Neuron (in vitro differentiated cells): ENCODE data around the gene HOXB7.

Experiments used
- H2AFZ ChIP-seq: one replicate; pipeline ENCODE4 v1.6.1; 2013; ENCODE audit warnings: low read depth, mild to moderate bottlenecking, inconsistent platforms, low read length, moderate library complexity
- H3K27me3 ChIP-seq: one replicate; pipeline ENCODE4 v1.6.1; 2013; ENCODE audit warnings: low read length; ENCODE audit not compliant: insufficient read depth
- H3K36me3 ChIP-seq: one replicate; pipeline ENCODE4 v1.6.1; 2013; ENCODE audit warnings: low read length; ENCODE audit not compliant: insufficient read depth
- H3K4me1 ChIP-seq: one replicate; pipeline ENCODE4 v1.6.1; 2013; ENCODE audit warnings: low read length; ENCODE audit not compliant: insufficient read depth
- H3K4me3 ChIP-seq: 2 replicates; pipeline ENCODE4 v1.5.1; 2013; ENCODE audit warnings: mild to moderate bottlenecking, low read length, moderate library complexity
- H3K9me3 ChIP-seq: one replicate; pipeline ENCODE4 v1.6.1; 2013; ENCODE audit warnings: low read length

HOXB7 gene

DNA sequence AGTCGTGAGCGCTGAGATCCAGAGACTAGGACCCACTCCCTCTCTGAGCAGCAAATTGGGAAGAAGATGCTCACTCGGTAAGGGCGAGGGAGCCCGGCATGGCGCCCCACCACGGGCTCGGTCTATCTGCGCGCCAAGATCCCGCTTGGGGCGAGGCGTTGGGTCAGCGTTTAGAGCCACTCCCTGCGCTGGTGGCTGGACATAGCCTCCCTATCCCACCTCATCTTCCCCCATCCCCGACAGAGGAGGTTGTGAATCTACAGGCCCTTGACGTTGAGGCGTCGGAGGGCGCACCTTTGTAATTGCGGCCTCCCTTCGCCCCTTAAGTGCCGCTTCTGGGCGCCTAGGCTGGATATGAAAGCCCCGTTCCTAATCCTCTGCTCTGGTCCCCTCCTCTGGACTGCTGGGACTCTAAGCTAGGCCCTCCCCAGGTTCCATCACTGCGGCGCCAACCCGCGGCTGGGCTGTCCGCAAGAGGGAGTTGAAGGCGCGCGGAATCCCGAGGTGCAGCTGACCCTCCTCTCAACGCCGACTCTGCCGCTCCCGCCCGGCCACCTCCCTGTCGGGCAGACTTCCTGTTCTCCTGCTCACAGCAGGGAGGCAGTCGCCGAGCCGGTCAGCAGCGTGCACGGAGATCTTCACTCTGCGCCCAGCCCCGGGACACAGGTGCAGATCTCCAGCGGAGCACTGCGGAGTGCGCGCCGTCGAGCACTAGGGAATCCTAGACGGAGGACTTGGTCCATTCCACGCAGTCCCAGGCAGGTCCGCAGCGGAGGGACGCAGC, 31.4 kb upstream of the HOXB7 start:
- Histone ChIP-seq H2AFZ (no peak overlapping the region), H3K4me1 (no peaks in the 10 kb centered on the region), H3K27me3 (peaks cover 99% of the 10 kb centered on the region), H3K9me3 (no peaks in the 10 kb centered on the region), H3K36me3 (no peaks in the 10 kb centered on the region), H3K4me3 (no peak overlapping the region)

DNA sequence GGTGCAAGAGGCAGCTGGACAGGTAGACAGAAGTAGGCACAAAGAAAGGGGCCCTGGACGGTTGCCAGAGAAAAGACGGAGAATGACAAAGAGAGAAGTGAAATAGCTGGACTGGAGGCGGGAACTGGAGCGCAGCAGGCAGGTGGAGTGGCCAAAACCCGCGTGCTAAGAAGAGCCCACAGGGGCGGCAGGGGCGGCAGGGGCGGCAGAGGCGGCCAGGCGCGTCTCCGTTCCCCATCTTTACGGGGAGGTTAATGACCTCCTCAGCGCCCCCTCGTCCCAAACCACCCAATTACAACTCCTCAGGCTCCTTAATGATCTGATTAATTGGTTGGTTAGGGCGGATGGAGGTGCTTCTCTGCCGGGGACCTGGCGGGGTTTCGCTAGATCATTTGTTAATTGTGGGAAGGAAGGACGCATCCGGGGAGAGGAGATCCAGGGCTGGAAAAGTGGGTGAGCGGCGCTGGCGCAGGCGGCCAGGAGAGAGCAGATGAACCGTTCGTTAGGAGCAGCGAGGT, 30.8 kb upstream of the HOXB7 start:
- no peak overlapping the region for H3K4me3 ChIP-seq
- H3K9me3 ChIP-seq: no peaks in the 10 kb centered on the region
- no peaks in the 10 kb centered on the region for H3K36me3 ChIP-seq

DNA sequence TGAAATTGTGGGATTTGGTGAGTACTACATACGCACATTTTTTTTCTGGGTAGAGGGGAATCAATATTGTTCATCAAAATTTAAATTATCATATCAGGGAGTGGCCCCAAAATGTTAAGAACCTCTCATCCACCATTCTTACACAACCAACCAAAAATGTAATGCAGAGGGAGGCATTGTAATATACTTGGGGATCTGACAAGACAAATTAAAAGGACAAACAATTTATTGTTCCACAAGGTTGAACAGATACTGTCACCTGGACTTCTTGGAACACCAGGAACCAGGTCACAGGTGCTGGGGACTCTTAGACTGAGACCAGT, 30.0 kb upstream of the HOXB7 start:
- Histone ChIP-seq H3K27me3 (peaks cover 97% of the 10 kb centered on the region), H3K4me3 (no peak overlapping the region), H3K36me3 (no peaks in the 10 kb centered on the region), H3K9me3 (no peaks in the 10 kb centered on the region), H2AFZ (no peak overlapping the region), H3K4me1 (no peaks in the 10 kb centered on the region)

More for the DNA sequence above, 30.8 kb upstream of the HOXB7 start:
- H3K27me3 ChIP-seq: peaks cover 100% of the 10 kb centered on the region
- no peaks in the 10 kb centered on the region for H3K4me1 ChIP-seq
- no peak overlapping the region for H2AFZ ChIP-seq

DNA sequence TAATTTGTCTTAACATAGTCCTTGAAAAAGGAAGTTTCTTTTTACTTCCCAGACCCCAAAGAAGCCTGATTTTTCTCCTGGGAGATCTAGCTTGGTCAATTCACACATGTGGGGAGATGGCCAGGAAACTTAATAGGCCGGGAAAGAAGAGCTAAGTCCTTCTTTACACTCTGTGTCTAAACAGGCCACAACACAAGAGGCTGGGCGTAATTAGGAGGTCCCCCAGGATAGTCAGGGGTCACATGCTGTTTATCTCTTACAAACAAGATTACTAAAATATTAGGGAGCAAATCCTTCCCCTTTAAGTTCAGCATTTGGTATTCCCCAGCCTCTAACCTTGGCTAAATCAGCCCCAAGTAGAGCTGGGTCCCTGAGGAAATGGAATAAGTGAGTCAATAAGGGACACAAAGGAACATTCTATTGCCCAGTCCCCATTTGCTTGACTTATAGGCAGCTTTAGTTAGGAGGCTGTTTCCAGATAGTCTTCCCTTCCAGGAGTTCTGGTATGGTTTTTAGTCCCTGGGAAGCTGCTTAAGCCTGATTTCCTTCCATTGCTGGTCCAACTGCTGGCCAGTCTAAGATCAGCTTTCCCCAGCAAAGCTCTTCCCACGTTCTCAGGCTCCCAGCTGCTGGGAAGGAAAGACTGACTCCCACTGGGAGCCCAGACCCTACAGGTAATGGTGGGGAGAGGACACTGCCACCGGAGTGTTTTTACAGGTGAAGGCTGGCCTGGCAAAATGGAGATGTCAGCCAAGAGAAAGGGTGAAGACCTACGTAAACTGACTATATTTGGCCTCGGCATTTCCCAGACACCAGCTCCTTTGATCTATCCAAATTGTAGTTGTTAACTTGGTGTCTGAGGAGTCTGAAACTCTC, 29.4 kb upstream of the HOXB7 start:
- H2AFZ ChIP-seq: no peak overlapping the region
- H3K4me1 ChIP-seq: no peaks in the 10 kb centered on the region
- no peaks in the 10 kb centered on the region for H3K9me3 ChIP-seq
- H3K27me3 ChIP-seq: peaks cover 97% of the 10 kb centered on the region
- H3K4me3 ChIP-seq: no peak overlapping the region
- H3K36me3 ChIP-seq: no peaks in the 10 kb centered on the region

DNA sequence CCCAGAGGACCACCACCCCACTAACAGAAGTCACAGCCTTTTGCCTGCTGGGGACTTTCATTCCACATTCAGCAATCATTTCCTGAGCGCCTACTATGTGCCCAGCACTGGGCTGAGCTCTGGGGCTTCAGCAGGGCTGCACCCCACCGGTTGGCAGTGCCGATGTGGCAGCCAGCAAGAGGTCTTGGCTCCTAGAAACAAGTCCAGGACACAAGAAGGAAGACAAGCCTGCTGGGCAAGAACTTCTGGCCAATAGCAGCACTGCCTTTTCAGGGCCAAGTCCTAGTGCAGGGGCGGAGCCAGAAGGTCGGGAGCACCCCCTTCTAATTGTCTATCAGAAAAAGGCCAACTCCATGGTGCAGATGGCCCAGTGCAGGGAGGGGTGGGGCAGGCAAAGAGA, 28.3 kb upstream of the HOXB7 start:
- Histone ChIP-seq H3K4me3 (no peak overlapping the region), H3K9me3 (no peaks in the 10 kb centered on the region), H3K4me1 (no peaks in the 10 kb centered on the region), H2AFZ (no peak overlapping the region), H3K36me3 (no peaks in the 10 kb centered on the region), H3K27me3 (peaks cover 97% of the 10 kb centered on the region)

DNA sequence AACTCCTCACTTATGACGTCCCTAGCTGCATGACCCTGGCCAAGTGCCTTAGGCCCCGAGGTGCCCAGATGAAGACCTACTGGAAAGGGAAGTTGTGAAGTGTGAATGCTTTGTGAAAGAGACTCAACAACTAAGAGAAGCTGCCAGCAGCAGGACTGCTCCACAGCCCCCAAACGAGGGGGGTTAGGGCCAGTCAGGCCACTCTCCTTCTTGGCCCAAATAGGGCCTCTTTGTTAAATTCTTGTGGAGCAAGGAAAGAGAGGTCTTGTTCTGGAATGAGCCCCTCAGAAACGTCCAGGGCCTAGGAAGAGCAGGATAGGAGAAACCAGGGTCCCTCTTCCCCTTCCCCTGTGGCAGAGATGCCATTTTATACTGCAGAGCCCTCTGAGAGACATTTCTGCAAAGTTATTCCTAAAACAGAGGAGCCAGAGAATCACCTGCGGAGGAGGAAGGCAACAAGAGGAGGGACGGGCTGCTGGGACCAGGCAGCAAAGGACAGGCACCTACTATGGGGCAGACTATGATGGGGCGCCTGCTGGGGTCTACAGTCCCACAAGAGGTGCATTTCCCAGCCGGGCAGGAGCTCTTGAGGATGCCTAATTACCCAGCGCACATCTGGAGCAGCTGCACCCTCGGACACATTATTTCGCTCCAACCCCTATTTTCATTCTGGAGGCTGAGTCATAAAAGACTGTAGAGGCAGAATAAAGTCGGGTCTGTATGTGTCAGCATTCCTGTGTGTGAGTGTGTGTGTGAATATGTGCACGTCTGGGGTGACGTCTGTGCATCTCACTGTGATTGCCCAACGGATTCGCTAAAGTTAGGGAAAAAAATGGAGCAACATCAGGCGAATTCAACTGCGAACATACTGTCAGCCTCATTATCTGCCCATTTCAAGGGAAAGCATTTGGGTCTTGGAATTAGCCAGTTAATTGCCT, 26.8 kb upstream of the HOXB7 start:
- Histone ChIP-seq H3K4me3 (no peak overlapping the region), H3K36me3 (no peaks in the 10 kb centered on the region), H2AFZ (no peak overlapping the region), H3K4me1 (no peaks in the 10 kb centered on the region), H3K9me3 (no peaks in the 10 kb centered on the region), H3K27me3 (peaks cover 95% of the 10 kb centered on the region)

DNA sequence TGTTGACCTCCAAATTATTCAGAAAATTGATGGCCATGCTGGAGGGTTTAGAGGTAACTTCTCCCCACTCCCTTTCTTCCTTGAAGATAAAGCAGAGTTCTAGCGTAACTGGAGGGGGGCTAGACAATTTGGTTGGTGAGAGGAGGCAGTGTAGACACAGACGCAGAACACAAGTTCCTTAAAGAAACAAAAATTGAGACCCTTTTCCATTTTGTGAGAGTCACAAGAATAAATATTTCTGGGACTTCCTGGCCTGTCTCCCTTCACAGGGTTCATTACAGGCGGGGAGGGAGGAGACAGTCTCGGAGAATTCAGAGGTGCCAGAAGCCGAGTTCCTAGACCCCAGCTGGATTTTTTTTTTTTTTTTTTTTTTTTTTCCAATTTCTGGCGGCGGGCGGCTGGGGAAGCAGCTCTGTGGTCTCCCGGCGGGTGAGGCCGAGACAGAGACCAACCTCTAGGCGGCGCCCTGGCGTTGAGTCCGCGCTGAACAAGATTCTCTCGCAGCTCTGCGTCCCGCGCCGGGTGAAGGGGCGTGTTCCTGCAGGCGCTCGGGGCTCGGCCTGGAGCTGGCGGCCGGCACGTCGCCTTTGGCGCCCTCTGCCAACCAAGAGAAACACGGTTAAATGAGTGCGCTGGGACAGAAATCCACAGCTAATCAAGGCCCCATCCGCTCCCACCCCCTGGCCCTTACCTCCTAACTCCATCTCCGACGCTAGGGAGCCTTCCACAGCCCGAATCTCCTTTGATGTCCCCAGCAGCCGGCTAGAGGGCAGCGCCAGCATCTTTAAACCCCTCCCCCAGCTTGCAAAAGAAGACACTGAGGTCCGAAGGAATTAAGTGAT, 25.6 kb upstream of the HOXB7 start:
- no peaks in the 10 kb centered on the region for H3K9me3 ChIP-seq
- no peaks in the 10 kb centered on the region for H3K36me3 ChIP-seq
- H3K4me3 ChIP-seq: no peak overlapping the region
- no peak overlapping the region for H2AFZ ChIP-seq
- no peaks in the 10 kb centered on the region for H3K4me1 ChIP-seq
- H3K27me3 ChIP-seq: peaks cover 95% of the 10 kb centered on the region

DNA sequence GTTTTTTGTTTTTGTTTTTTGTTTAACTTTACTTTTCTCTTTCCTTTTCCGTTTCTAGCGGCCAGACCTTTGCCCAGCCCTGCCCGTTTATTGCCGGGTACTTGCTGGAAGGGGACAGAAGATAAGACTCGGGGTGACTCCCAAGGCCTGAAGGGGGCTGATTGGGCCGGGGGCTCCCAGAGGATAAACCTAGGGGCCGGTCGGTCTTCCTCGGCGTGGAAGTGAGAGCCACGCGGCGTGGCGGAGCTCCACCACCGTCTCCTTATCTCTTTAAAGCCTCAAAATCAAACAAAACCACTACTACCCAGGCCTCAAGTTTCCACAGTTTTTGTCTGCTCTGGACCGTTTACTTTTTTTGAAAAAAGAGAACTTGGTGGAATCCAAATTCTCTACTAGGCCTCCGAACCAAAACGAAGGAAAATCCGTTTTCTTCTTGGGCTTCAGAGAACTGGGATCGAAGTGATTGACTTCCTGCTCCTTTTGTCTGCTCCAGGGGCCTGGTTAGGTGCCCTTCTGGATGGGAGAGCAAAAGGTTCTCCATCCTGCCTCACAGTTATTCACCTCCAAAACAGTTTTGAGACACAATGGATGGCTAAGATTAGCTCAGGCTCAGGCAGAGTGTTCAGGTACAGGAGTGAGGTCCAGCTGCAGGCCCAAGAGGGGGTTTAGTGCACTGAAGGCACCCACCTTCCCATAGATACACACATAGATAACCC, 23.8 kb upstream of the HOXB7 start:
- H3K27me3 ChIP-seq: peaks cover 95% of the 10 kb centered on the region
- H3K9me3 ChIP-seq: no peaks in the 10 kb centered on the region
- no peak overlapping the region for H2AFZ ChIP-seq
- no peaks in the 10 kb centered on the region for H3K4me1 ChIP-seq
- H3K36me3 ChIP-seq: no peaks in the 10 kb centered on the region
- no peak overlapping the region for H3K4me3 ChIP-seq

DNA sequence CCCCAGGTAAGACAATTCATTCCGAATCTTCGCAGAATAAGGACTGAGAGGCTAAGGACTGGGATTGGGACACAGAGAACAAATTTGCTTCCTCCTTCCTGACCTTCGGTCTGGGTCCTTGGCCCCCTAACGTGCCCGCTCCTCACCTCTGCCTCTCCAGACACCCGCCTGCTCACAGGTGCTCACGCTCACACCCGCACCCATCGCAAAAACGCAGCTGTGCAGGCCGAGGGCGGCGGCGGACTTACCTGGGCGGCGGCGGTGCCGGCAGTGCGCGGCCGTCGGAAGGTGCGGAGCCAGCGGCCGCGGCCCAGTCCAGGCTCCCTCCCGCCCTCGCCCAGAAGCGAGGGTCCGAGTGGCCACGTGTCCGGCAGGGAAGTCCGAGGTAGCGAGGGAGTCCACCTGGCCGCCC, 22.5 kb upstream of the HOXB7 start:
- Histone ChIP-seq H3K4me1 (no peaks in the 10 kb centered on the region), H3K36me3 (no peaks in the 10 kb centered on the region), H3K27me3 (peaks cover 95% of the 10 kb centered on the region), H2AFZ (no peak overlapping the region), H3K9me3 (no peaks in the 10 kb centered on the region), H3K4me3 (no peak overlapping the region)

DNA sequence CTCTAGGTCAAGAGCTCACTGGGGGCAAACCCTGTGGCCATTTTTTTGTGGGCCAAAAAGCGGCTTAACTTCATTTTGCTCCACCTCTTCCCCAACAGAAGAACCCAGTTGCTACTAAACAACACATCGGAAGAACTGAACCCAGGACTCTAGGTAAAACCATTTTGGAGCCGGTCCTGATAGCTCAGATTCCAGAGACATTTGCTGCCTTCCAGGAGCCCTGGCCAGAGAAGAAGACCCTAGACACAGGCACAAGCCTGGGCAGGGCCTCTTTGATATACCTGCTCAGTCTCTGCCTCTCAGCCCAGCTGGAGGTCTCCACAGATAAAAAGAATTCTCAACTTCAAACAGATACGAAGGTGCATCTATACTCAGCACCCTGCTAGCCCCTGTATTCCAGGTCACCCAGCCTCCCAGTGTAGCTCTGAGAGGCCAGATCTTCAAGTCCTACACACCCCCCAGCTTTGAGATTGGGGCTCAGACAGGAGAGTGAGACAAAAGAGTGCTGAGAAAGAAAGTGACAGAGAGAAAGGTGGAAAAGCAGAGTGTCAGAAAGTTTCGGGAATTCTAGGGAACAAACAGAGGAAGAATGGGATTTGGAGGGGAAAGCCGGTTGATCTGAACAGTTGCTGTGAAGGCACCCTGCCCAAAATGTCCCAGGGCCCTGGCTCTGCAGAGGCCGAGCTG, 21.9 kb upstream of the HOXB7 start:
- H3K4me1 ChIP-seq: no peaks in the 10 kb centered on the region
- no peak overlapping the region for H3K4me3 ChIP-seq
- H2AFZ ChIP-seq: no peak overlapping the region
- H3K36me3 ChIP-seq: no peaks in the 10 kb centered on the region
- H3K9me3 ChIP-seq: no peaks in the 10 kb centered on the region
- peaks cover 95% of the 10 kb centered on the region for H3K27me3 ChIP-seq
